Natural killer cell (primary cell): ENCODE measurements around the gene BACH2. TPM values are rescaled to one million over a fixed set of nuclear protein-coding genes. Genes with fewer than 3 reads are reported as not detected.
A peak's percentile ranks its signal among the peaks of the same experiment; 100 is the strongest.

Experiments used
- ATAC-seq, 3 donors: fragments of 150-1000 bp in 2 of 3; fragments of 200-7000 bp in 1 of 3; cut with Tn5 transposase; 1 replicate in 1 of 3; 2 replicates in 2 of 3; pipeline ENCODE4 v1.10.0; 2021; ENCODE audit warnings: mild to moderate bottlenecking in 2 of 3, moderate library complexity in 2 of 3
- DNase-seq, 2 donors: peaks; one replicate each; pipeline versions ENCODE4 v3.0.0 to v3.0.0-alpha.2; 2013 to 2021; ENCODE audit warnings: mixed read lengths in 1 of 2
- H3K27ac ChIP-seq: one replicate; pipeline ENCODE4 v1.5.1; 2013; ENCODE audit warnings: mild to moderate bottlenecking, low read length
- H3K27me3 ChIP-seq: one replicate; pipeline ENCODE4 v1.6.1; 2013; ENCODE audit warnings: low read length; ENCODE audit not compliant: control insufficient read depth, insufficient read depth
- H3K36me3 ChIP-seq: one replicate; pipeline ENCODE4 v1.6.1; 2013; ENCODE audit warnings: low read length; ENCODE audit not compliant: control insufficient read depth, insufficient read depth
- H3K4me1 ChIP-seq: one replicate; pipeline ENCODE4 v1.6.1; 2013; ENCODE audit warnings: low read length; ENCODE audit not compliant: control insufficient read depth, insufficient read depth
- H3K4me3 ChIP-seq: one replicate; pipeline ENCODE4 v1.5.1; 2013; ENCODE audit warnings: low read length
- H3K9me3 ChIP-seq: one replicate; pipeline ENCODE4 v1.6.1; 2013; ENCODE audit warnings: low read length; ENCODE audit not compliant: control insufficient read depth, insufficient read depth
- H3K27ac Mint-ChIP-seq, 2 donors: one replicate each; pipeline ENCODE4 v1.8.0; 2022; ENCODE audit warnings: mild to moderate bottlenecking in 2 of 2, mixed read lengths in 2 of 2, moderate library complexity in 1 of 2
- H3K27me3 Mint-ChIP-seq, 2 donors: one replicate each; pipeline ENCODE4 v1.8.0; 2022; ENCODE audit warnings: low read depth in 2 of 2, mixed read lengths in 2 of 2
- H3K36me3 Mint-ChIP-seq: one replicate; pipeline ENCODE4 v1.8.0; 2022; ENCODE audit warnings: mixed read lengths
- H3K4me1 Mint-ChIP-seq, 2 donors: one replicate each; pipeline ENCODE4 v1.8.0; 2022; ENCODE audit warnings: mixed read lengths in 2 of 2
- H3K4me3 Mint-ChIP-seq: one replicate; pipeline ENCODE4 v1.8.0; 2022; ENCODE audit warnings: mild to moderate bottlenecking, moderate library complexity, mixed read lengths
- H3K9me3 Mint-ChIP-seq, 2 donors: one replicate each; pipeline ENCODE4 v1.8.0; 2022; ENCODE audit warnings: mixed read lengths in 2 of 2
- CTCF ChIP-seq: fragments of 200-600 bp; IDR thresholded peaks from one replicate; pipeline ENCODE4 v1.8.0; 2022; ENCODE audit warnings: antibody characterized with exemption
- WGBS: methylation state at CpG from one replicate; pipeline ENCODE4 v1.1.7; 2013; ENCODE audit warnings: missing lambda C conversion rate; ENCODE audit not compliant: insufficient coverage; 5-methylcytosine and 5-hydroxymethylcytosine counted together
- intact Hi-C: fragments of 100-400 bp; cut with micrococcal nuclease; formaldehyde crosslinking; loops from one replicate; pipeline ENCODE4 v1.14.2; 2022
- total RNA-seq, 4 donors: library from RNA; stranded (reverse); fragments of 120-200 nt in 1 of 4; gene quantifications; one replicate each; pipeline versions ENCODE4 v1.2.3 to v1.2.4, GENCODE V29; 2013 to 2022

BACH2 gene
- total RNA-seq, 3 donors from 2014 or later (not counting 1 experiment from before 2014, with no cell fraction given) = 32.1 to 37.8 (median 32.7) TPM

DNA sequence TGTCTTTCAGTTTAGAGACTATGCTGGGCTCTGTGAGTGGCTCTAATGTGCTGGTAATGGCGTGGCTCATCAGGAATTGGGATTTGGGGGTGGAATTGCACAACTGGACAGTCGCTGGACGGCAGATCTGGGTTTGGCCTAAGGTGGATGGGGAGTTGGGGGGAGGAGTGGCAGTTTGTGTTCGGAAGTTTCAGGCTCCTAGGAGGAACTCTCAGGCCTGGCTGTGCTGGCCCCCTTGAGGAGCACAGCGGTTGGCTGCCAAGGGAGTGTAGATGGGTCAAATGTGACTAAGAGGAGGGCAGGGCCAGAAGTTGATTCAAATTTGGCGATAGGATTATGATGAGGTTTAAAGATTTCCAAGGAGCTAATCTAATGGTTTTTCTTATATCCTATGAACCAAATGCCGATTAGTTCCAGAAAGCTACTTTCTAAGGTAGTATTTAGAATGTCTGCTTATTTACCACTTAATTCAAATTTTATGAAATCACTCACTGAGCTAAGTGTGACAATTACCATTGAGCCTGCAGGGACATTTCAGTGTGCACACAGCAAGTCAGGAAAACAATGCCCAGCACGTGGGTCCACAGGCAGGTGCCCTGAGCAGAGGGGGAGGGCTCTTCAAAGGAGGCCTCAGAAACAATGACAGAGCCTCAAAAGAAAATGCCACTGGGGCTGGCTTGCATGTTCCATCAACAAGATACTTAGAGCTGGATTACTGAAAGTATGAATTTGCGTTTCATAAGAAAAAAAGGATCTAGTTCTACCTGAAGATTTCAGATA lies 291.4 kb downstream of the BACH2 start:
- 96% methylated on average over 8 of the region's 9 CpGs for whole genome bisulfite sequencing
- Mint-ChIP-seq H3K27ac (no peak overlapping the region), H3K9me3 (no peaks in the 10 kb centered on the region), H3K4me1 (peaks cover 4 to 5% of the 10 kb centered on the region in 2 donors), H3K4me3 (no peak overlapping the region), H3K36me3 (peaks cover 5% of the 10 kb centered on the region), H3K27me3 (no peaks in the 10 kb centered on the region)
- Histone ChIP-seq H3K27me3 (no peaks in the 10 kb centered on the region), H3K27ac (no peak overlapping the region), H3K9me3 (no peaks in the 10 kb centered on the region), H3K36me3 (peaks cover 39% of the 10 kb centered on the region), H3K4me3 (no peak overlapping the region), H3K4me1 (no peaks in the 10 kb centered on the region)
- ATAC-seq (no peak), DNase-seq (no peak)
- no peak for TF ChIP-seq CTCF
- intact Hi-C loops = no loop called here

DNA sequence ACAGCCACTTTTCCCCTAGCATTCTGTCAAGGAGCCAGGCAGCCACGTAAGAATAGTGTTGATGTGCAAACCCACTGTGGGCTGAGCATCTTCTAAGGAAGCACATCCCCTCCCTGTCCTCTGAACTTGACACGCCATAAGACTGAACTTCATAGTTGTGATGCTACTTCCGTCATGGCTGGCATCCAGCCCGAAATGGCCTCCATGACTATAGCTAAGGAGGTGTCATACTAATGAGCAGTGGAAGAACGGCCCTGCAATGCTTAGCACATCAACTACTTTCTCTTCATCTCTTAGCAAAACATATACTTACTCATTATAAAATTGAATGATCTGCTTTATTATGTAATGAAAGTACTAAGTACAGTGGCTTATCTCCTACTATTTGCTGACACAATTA lies 292.1 kb downstream of the BACH2 start:
- H3K27ac ChIP-seq = no peak overlapping the region
- Mint-ChIP-seq H3K4me3 (no peak overlapping the region), H3K4me1 (peaks cover 3 to 4% of the 10 kb centered on the region in 2 donors), H3K27me3 (no peaks in the 10 kb centered on the region), H3K27ac (no peak overlapping the region), H3K9me3 (no peaks in the 10 kb centered on the region), H3K36me3 (peaks cover 5% of the 10 kb centered on the region)
- peak in 1 of 2 donors; percentile 15 for DNase-seq
- no peaks in the 10 kb centered on the region for H3K27me3 ChIP-seq
- no peaks in the 10 kb centered on the region for H3K9me3 ChIP-seq
- peaks cover 39% of the 10 kb centered on the region for H3K36me3 ChIP-seq
- no peak overlapping the region for H3K4me3 ChIP-seq
- ATAC-seq = no peak
- intact Hi-C loops = no loop called here
- H3K4me1 ChIP-seq = no peaks in the 10 kb centered on the region
- WGBS = 97% methylated on average over 4 of the region's 5 CpGs
- no peak for TF ChIP-seq CTCF

DNA sequence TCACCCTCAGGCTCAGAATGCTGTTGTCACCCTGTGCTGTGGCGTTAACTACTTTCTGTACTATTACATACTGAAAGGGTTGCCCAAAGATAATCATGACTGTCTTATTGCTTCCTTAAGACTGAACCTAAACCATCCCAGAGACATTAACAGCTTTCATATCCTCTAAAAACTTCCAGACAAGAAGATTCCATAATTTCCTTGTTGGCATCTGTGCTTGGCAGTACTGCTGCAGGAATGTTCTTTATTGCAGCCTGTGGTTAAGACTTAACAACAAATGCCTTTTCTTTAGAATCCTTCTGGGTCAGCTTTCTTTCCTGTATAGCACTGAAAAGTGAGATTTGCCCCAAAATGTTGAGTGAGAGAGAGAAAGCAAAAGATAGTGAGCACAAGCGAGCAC lies 292.7 kb downstream of the BACH2 start:
- H3K4me1 Mint-ChIP-seq = peaks cover 0 to 3% of the 10 kb centered on the region in 2 donors
- no peak overlapping the region for H3K27ac ChIP-seq
- H3K27me3 Mint-ChIP-seq = no peaks in the 10 kb centered on the region
- ATAC-seq = no peak
- H3K9me3 ChIP-seq = no peaks in the 10 kb centered on the region
- TF ChIP-seq CTCF = no peak
- H3K4me3 Mint-ChIP-seq = no peak overlapping the region
- intact Hi-C loops = no loop called here
- no peak overlapping the region for H3K4me3 ChIP-seq
- no peaks in the 10 kb centered on the region for H3K27me3 ChIP-seq
- WGBS = 93% methylated on average over 2 of the region's 2 CpGs
- H3K27ac Mint-ChIP-seq = no peak overlapping the region
- no peaks in the 10 kb centered on the region for H3K4me1 ChIP-seq
- peaks cover 39% of the 10 kb centered on the region for H3K36me3 ChIP-seq
- H3K9me3 Mint-ChIP-seq = no peaks in the 10 kb centered on the region
- peaks cover 5% of the 10 kb centered on the region for H3K36me3 Mint-ChIP-seq
- DNase-seq = no peak
